A549 (cell line): ENCODE measurements around the gene GLDC. TPM values are rescaled to one million over a fixed set of nuclear protein-coding genes. Genes with fewer than 3 reads are reported as not detected.

Source experiments
- ATAC-seq, 2 experiments: fragments of 200-7000 bp in 1 of 2; fragments of >200 bp in 1 of 2; cut with Nextera tagmentation in 1 of 2; cut with Tn5 transposase in 1 of 2; 3 replicates each; pipeline versions ENCODE4 v1.8.0 to v1.9.1; 2018 to 2020; ENCODE audit warnings: mild to moderate bottlenecking in 1 of 2, moderate library complexity in 1 of 2
- CTCF ChIA-PET: fragments of 300-600 bp; sonication (Branson Sonifier 250); formaldehyde crosslinking; extraction: SDS; loops from one replicate; lab custom pipeline; 2021; ENCODE audit warnings: antibody characterized with exemption, inconsistent platforms; lab: Yijun Ruan, JAX
- POLR2A ChIA-PET: fragments of 350-600 bp; formaldehyde crosslinking; extraction: SDS; loops from one replicate; lab custom pipeline; 2021; ENCODE audit warnings: antibody characterized with exemption, inconsistent platforms; lab: Yijun Ruan, JAX
- DNase-seq, 2 experiments: peaks; one replicate each; pipeline versions ENCODE4 v3.0.0 to v3.0.0-alpha.2; 2011 to 2016; ENCODE audit warnings: low read depth in 1 of 2, low spot score in 1 of 2
- FAIRE-seq: peaks from 2 replicates; lab custom pipeline; 2011; peaks lifted over from hg19 to GRCh38; lab: Jason Lieb, UNC
- H3K27ac ChIP-seq, 2 experiments: fragments of >200 bp; sonication (Bioruptor Twin); formaldehyde crosslinking; 3 replicates each; pipeline ENCODE4 v1.5.1; 2016 to 2017
- H3K4me1 ChIP-seq: fragments of >200 bp; sonication (Bioruptor Twin); formaldehyde crosslinking; 3 replicates; pipeline ENCODE4 v1.6.1; 2016
- H3K4me2 ChIP-seq: fragments of >200 bp; sonication (Bioruptor Twin); formaldehyde crosslinking; 3 replicates; pipeline ENCODE4 v1.6.1; 2016
- H3K4me3 ChIP-seq: fragments of >200 bp; sonication (Bioruptor Twin); formaldehyde crosslinking; 3 replicates; pipeline ENCODE4 v1.5.1; 2016
- H3K9me3 ChIP-seq: fragments of >200 bp; sonication (Bioruptor Twin); formaldehyde crosslinking; 3 replicates; pipeline ENCODE4 v1.6.1; 2016
- CHD2 ChIP-seq: fragments of 150-350 bp; IDR thresholded peaks from 2 replicates; pipeline ENCODE4 v1.6.1; 2014; ENCODE audit warnings: low read length; ENCODE audit not compliant: partially characterized antibody
- CHD4 ChIP-seq: fragments of 200-600 bp; sonication (generic); IDR thresholded peaks from 2 replicates; pipeline ENCODE4 v1.6.1; 2016; ENCODE audit warnings: antibody characterized with exemption, mild to moderate bottlenecking, borderline replicate concordance
- EHF ChIP-seq: fragments of 250-450 bp; sonication (Bioruptor Pico); IDR thresholded peaks from 2 replicates; pipeline ENCODE4 v1.5.0; 2020; ENCODE audit warnings: mild to moderate bottlenecking
- EHMT2 ChIP-seq: fragments of 200-600 bp; sonication (generic); IDR thresholded peaks from 2 replicates; pipeline ENCODE4 v1.6.1; 2016; ENCODE audit warnings: antibody characterized with exemption, low read depth, mild to moderate bottlenecking, moderate library complexity
- ESRRA ChIP-seq: fragments of 150-350 bp; IDR thresholded peaks from 2 replicates; pipeline ENCODE4 v1.6.1; 2014; ENCODE audit warnings: mild to moderate bottlenecking, low read length, borderline replicate concordance
- FOSB ChIP-seq: fragments of 250-450 bp; sonication (Bioruptor Pico); IDR thresholded peaks from 2 replicates; pipeline ENCODE4 v1.5.0; 2020; ENCODE audit warnings: mild to moderate bottlenecking, moderate library complexity
- FOSL2 ChIP-seq, 2 experiments: fragments of 450-650 bp in 1 of 2; fragments of >200 bp in 1 of 2; sonication (Bioruptor Twin) in 1 of 2; formaldehyde crosslinking; IDR thresholded peaks; 2 replicates each; pipeline versions ENCODE4 v1.5.0 to v1.6.1; 2016 to 2020; ENCODE audit warnings: mild to moderate bottlenecking in 1 of 2, moderate library complexity in 1 of 2
- HDAC2 ChIP-seq: fragments of 200-600 bp; sonication (generic); IDR thresholded peaks from 2 replicates; pipeline ENCODE4 v1.6.1; 2016
- JUN ChIP-seq, 2 experiments: fragments of >200 bp; sonication (Bioruptor Twin); formaldehyde crosslinking; IDR thresholded peaks; 2 replicates in 1 of 2; 3 replicates in 1 of 2; pipeline ENCODE4 v1.6.1; 2016 to 2017
- KDM1A ChIP-seq: fragments of 200-600 bp; sonication (generic); IDR thresholded peaks from 2 replicates; pipeline ENCODE4 v1.6.1; 2016; ENCODE audit warnings: low read depth, mild to moderate bottlenecking
- MAZ ChIP-seq: fragments of 150-350 bp; IDR thresholded peaks from 2 replicates; pipeline ENCODE4 v1.6.1; 2014; ENCODE audit warnings: antibody characterized with exemption, low read depth, low read length, borderline replicate concordance
- POLR2AphosphoS2 ChIP-seq: conservative IDR thresholded peaks from 2 replicates; pipeline ENCODE4 v1.6.1; 2012; ENCODE audit warnings: low read length, improper control_type of control experiment, inconsistent platforms
- RAD21 ChIP-seq, 2 experiments: fragments of >200 bp in 1 of 2; sonication (Bioruptor Twin) in 1 of 2; formaldehyde crosslinking in 1 of 2; IDR thresholded peaks in 1 of 2; conservative IDR thresholded peaks in 1 of 2; 2 replicates in 1 of 2; 3 replicates in 1 of 2; pipeline ENCODE4 v1.6.1; 2012 to 2018; ENCODE audit warnings: inconsistent platforms in 1 of 2
- RARB ChIP-seq: fragments of 250-450 bp; sonication (Bioruptor Pico); IDR thresholded peaks from 2 replicates; pipeline ENCODE4 v1.8.0; 2021; ENCODE audit warnings: mild to moderate bottlenecking, moderate library complexity
- RCOR1 ChIP-seq: fragments of 150-350 bp; IDR thresholded peaks from 2 replicates; pipeline ENCODE4 v1.6.1; 2014; ENCODE audit warnings: antibody characterized with exemption, low read length, low read depth
- RNF2 ChIP-seq: fragments of 200-600 bp; sonication (generic); IDR thresholded peaks from 2 replicates; pipeline ENCODE4 v1.6.1; 2016; ENCODE audit warnings: low read depth, mild to moderate bottlenecking, antibody characterized with exemption, moderate library complexity, borderline replicate concordance
- TFCP2L1 ChIP-seq: fragments of 250-450 bp; sonication (Bioruptor Pico); IDR thresholded peaks from 2 replicates; pipeline ENCODE4 v1.5.0; 2021; ENCODE audit warnings: mild to moderate bottlenecking
- TP53 ChIP-seq: fragments of 250-450 bp; sonication (Bioruptor Pico); IDR thresholded peaks from 2 replicates; pipeline ENCODE4 v1.5.0; 2021; ENCODE audit warnings: mild to moderate bottlenecking, moderate library complexity
- WGBS: methylation state at CpG from one replicate; pipeline ENCODE4 v1.1.6; 2017; ENCODE audit errors: missing lambda C conversion rate; 5-methylcytosine and 5-hydroxymethylcytosine counted together
- polyA plus RNA-seq, 4 experiments: library from polyadenylated mRNA; depleted of rRNA in 3 of 4; stranded (reverse); fragments of >200 nt; fragmentation: RNase III in 1 of 4; extraction: RNeasy Plus Mini Kit Qiagen cat#74134 plus additional on column Dnase treatment in 1 of 4; gene quantifications; 2 replicates in 3 of 4; 3 replicates in 1 of 4; pipeline ENCODE4 v1.2.3, GENCODE V29; 2011 to 2017
- TF ChIP-seq, protein P1 (sequence below): fragments of >200 bp; sonication (Bioruptor Twin); formaldehyde crosslinking; IDR thresholded peaks from 3 replicates; pipeline ENCODE4 v1.5.1; 2016
- TF ChIP-seq, protein P2 (sequence below): IDR thresholded peaks from 2 replicates; pipeline ENCODE4 v1.6.1; 2012
- TF ChIP-seq, protein P3 (sequence below): fragments of 150-350 bp; IDR thresholded peaks from 2 replicates; pipeline ENCODE4 v1.6.1; 2014; ENCODE audit warnings: low read depth, mild to moderate bottlenecking, low read length
- TF ChIP-seq, protein P4 (sequence below): IDR thresholded peaks from 2 replicates; pipeline ENCODE4 v1.6.1; 2012
- TF ChIP-seq, protein P5 (sequence below): fragments of 450-650 bp; IDR thresholded peaks from 2 replicates; pipeline ENCODE4 v1.6.1; 2014; ENCODE audit warnings: antibody characterized with exemption
- TF ChIP-seq, protein P6 (sequence below): fragments of 250-450 bp; sonication (Bioruptor Pico); IDR thresholded peaks from 2 replicates; pipeline ENCODE4 v1.5.0; 2021; ENCODE audit warnings: mild to moderate bottlenecking, moderate library complexity, borderline replicate concordance

Gene GLDC
- polyA plus RNA-seq, 2 of the 4 experiments (the other 2 are of a cell fraction), result 16.7 to 18.8 TPM

DNA sequence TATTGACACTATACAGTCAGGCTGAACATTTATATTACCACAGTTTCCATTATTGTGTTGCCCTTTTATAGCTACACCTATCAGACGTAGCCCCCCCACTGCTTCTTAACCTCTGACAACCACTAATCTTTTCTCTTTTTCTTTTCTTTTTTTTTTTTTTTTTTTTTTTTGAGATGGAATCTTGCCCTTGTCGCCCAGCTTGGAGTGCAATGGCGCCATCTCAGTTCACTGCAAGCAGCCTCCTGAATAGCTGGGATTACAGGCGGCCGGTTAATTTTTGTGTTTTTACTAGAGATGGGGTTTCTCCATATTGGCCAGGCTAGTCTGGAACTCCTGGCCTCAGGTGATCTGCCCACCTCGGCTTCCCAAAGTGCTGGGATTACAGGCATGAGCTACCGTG is 157.1 kb downstream of the GLDC start:
- H3K4me2 ChIP-seq, result no peak overlapping the region
- peak in 1 of 2 experiments; percentile 55; a peak in 2 of 6 replicates for ATAC-seq
- no peak for FAIRE-seq
- no peaks in the 10 kb centered on the region for H3K9me3 ChIP-seq
- POLR2A ChIA-PET, result interaction anchor here (0.6 to 1.1 kb wide), 2 partner anchors 53 to 74 kb away, joined by 4 to 7 read pairs; no protein-coding TSS in a partner anchor
- TF ChIP-seq, protein P1, sequence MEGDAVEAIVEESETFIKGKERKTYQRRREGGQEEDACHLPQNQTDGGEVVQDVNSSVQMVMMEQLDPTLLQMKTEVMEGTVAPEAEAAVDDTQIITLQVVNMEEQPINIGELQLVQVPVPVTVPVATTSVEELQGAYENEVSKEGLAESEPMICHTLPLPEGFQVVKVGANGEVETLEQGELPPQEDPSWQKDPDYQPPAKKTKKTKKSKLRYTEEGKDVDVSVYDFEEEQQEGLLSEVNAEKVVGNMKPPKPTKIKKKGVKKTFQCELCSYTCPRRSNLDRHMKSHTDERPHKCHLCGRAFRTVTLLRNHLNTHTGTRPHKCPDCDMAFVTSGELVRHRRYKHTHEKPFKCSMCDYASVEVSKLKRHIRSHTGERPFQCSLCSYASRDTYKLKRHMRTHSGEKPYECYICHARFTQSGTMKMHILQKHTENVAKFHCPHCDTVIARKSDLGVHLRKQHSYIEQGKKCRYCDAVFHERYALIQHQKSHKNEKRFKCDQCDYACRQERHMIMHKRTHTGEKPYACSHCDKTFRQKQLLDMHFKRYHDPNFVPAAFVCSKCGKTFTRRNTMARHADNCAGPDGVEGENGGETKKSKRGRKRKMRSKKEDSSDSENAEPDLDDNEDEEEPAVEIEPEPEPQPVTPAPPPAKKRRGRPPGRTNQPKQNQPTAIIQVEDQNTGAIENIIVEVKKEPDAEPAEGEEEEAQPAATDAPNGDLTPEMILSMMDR, result no peak
- TF ChIP-seq KDM1A, result no peak
- TF ChIP-seq TP53 (CRISPR knock-in tag), result no peak
- TF ChIP-seq RCOR1, result no peak
- TF ChIP-seq RAD21 (conservative IDR thresholded peaks at IDR 0.05 in 1 of 2, IDR thresholded peaks at IDR 0.05 in 1 of 2), result 0 out of 5 replicates have a peak, but pooled peaks of 1 of the 2 experiments have one; percentile 9
- no peak overlapping the region for H3K4me3 ChIP-seq
- CTCF ChIA-PET, result interaction anchor here (0.8 to 2.7 kb wide), 4 partner anchors 11 to 135 kb away, joined by 3 to 6 read pairs (median 3); no protein-coding TSS in a partner anchor
- DNase-seq, result peak in 1 of 2 experiments; percentile 29
- WGBS, result 90% methylated on average over 7 of the region's 7 CpGs
- no peak overlapping the region for H3K27ac ChIP-seq
- no peaks in the 10 kb centered on the region for H3K4me1 ChIP-seq

DNA sequence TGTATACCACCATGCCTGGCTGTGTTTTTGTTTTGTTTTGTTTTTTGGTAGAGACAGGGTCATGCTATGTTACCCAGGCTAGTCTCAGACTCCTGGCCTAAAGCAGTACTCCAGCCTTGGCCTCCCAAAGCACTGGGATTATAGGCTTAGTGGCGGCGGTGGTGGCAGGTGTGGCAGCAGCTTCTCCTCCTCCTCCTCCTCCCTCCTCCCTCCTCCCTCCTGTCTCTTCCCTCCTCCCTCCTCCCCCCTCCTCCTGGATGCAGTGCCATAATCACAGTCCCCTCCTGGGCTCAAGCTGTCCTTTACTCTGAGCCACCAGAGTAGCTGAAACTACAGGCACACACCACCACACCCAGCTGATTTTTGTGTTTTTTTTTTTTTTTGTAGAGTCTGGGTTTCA is 161.3 kb downstream of the GLDC start:
- Histone ChIP-seq H3K9me3 (no peaks in the 10 kb centered on the region), H3K4me1 (no peaks in the 10 kb centered on the region), H3K4me3 (no peak overlapping the region), H3K4me2 (no peak overlapping the region), H3K27ac (no peak overlapping the region)
- TF ChIP-seq EHF (CRISPR knock-in tag) (no peak), TFCP2L1 (CRISPR knock-in tag) (no peak), FOSL2 (IDR thresholded peaks at IDR 0.05) (no peak), FOSL2 (CRISPR knock-in tag; IDR thresholded peaks at IDR 0.05) (no peak), RARB (CRISPR knock-in tag) (no peak), POLR2AphosphoS2 (no peak), RNF2 (no peak), MAZ (no peak), JUN (IDR thresholded peaks at IDR 0.05) (no peak), HDAC2 (no peak), EHMT2 (no peak), CHD4 (no peak), KDM1A (no peak), CHD2 (no peak), FOSB (CRISPR knock-in tag) (no peak), ESRRA (no peak)
- TF ChIP-seq, protein P2, sequence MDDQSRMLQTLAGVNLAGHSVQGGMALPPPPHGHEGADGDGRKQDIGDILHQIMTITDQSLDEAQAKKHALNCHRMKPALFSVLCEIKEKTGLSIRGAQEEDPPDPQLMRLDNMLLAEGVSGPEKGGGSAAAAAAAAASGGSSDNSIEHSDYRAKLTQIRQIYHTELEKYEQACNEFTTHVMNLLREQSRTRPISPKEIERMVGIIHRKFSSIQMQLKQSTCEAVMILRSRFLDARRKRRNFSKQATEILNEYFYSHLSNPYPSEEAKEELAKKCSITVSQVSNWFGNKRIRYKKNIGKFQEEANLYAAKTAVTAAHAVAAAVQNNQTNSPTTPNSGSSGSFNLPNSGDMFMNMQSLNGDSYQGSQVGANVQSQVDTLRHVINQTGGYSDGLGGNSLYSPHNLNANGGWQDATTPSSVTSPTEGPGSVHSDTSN, result no peak
- TF ChIP-seq, protein P3, sequence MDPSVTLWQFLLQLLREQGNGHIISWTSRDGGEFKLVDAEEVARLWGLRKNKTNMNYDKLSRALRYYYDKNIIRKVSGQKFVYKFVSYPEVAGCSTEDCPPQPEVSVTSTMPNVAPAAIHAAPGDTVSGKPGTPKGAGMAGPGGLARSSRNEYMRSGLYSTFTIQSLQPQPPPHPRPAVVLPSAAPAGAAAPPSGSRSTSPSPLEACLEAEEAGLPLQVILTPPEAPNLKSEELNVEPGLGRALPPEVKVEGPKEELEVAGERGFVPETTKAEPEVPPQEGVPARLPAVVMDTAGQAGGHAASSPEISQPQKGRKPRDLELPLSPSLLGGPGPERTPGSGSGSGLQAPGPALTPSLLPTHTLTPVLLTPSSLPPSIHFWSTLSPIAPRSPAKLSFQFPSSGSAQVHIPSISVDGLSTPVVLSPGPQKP, result no peak
- TF ChIP-seq, protein P4, sequence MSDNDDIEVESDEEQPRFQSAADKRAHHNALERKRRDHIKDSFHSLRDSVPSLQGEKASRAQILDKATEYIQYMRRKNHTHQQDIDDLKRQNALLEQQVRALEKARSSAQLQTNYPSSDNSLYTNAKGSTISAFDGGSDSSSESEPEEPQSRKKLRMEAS, result no peak
- TF ChIP-seq, protein P5, sequence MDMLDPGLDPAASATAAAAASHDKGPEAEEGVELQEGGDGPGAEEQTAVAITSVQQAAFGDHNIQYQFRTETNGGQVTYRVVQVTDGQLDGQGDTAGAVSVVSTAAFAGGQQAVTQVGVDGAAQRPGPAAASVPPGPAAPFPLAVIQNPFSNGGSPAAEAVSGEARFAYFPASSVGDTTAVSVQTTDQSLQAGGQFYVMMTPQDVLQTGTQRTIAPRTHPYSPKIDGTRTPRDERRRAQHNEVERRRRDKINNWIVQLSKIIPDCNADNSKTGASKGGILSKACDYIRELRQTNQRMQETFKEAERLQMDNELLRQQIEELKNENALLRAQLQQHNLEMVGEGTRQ, result no peak
- TF ChIP-seq, protein P6, sequence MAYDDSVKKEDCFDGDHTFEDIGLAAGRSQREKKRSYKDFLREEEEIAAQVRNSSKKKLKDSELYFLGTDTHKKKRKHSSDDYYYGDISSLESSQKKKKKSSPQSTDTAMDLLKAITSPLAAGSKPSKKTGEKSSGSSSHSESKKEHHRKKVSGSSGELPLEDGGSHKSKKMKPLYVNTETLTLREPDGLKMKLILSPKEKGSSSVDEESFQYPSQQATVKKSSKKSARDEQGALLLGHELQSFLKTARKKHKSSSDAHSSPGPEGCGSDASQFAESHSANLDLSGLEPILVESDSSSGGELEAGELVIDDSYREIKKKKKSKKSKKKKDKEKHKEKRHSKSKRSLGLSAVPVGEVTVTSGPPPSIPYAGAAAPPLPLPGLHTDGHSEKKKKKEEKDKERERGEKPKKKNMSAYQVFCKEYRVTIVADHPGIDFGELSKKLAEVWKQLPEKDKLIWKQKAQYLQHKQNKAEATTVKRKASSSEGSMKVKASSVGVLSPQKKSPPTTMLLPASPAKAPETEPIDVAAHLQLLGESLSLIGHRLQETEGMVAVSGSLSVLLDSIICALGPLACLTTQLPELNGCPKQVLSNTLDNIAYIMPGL, result no peak
- ChIA-PET CTCF (interaction anchor here (0.6 to 1.1 kb wide), 2 partner anchors 11 to 23 kb away, joined by 3 read pairs; no protein-coding TSS in a partner anchor), POLR2A (no interaction called here)
- FAIRE-seq (no peak), DNase-seq (no peak), ATAC-seq (peak in 1 of 2 experiments; percentile 34; a peak in 1 of 6 replicates)
- WGBS, result 100% methylated on average over 2 of the region's 2 CpGs
